D721Med (cell line): Measurements from ENCODE around the gene PDE4B.

Experiments used
- DNase-seq: peaks from one replicate; pipeline ENCODE4 v3.0.0; 2011; ENCODE audit warnings: low spot score; ENCODE audit not compliant: insufficient read length
- FAIRE-seq: peaks from 2 replicates; lab custom pipeline; 2011; peaks lifted over from hg19 to GRCh38; lab: Jason Lieb, UNC
- TF ChIP-seq, protein P1 (sequence below): IDR thresholded peaks from 2 replicates; pipeline ENCODE4 v1.5.1; 2012; ENCODE audit warnings: mild to moderate bottlenecking, control low read depth; ENCODE audit not compliant: insufficient read depth; ENCODE audit errors: missing control alignments

The PDE4B gene

GRCh38 chr1:66275601-66276023, 482.9 kb downstream of the PDE4B start:
- TF ChIP-seq, protein P1, sequence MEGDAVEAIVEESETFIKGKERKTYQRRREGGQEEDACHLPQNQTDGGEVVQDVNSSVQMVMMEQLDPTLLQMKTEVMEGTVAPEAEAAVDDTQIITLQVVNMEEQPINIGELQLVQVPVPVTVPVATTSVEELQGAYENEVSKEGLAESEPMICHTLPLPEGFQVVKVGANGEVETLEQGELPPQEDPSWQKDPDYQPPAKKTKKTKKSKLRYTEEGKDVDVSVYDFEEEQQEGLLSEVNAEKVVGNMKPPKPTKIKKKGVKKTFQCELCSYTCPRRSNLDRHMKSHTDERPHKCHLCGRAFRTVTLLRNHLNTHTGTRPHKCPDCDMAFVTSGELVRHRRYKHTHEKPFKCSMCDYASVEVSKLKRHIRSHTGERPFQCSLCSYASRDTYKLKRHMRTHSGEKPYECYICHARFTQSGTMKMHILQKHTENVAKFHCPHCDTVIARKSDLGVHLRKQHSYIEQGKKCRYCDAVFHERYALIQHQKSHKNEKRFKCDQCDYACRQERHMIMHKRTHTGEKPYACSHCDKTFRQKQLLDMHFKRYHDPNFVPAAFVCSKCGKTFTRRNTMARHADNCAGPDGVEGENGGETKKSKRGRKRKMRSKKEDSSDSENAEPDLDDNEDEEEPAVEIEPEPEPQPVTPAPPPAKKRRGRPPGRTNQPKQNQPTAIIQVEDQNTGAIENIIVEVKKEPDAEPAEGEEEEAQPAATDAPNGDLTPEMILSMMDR: no peak
- no peak for DNase-seq
- FAIRE-seq: no peak

DNA sequence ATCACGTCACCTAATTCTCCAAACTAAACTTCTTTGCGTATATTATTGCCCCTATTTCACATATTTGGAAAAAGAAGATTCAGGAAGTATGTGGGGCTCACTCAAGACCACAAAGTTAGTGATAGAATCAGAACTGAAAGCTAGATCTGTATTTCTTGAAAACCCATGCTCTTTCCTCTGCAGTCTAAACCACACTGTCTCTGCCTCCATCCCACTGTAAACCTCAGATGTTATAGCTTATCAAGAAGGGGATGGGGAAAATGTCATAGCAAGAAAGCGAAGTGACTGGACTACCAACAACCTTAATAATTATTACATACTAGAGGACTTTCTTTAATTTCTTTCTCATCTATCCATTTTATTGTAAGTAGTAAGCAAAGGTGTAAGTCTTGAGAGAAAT, 483.5 kb downstream of the PDE4B start:
- no peak for DNase-seq
- FAIRE-seq: no peak
- TF ChIP-seq, protein P1: no peak

GRCh38 chr1:66278260-66279021, 485.7 kb downstream of the PDE4B start:
- DNase-seq: no peak
- FAIRE-seq: no peak
- TF ChIP-seq, protein P1: no peak

- DNase-seq (no peak), FAIRE-seq (no peak)
These were observed 489.1 kb downstream of the PDE4B start for GRCh38 chr1:66281808-66282207.

GRCh38 chr1:66282343-66282852, 489.7 kb downstream of the PDE4B start:
- no peak for FAIRE-seq
- TF ChIP-seq, protein P1: no peak
- no peak for DNase-seq

More at GRCh38 chr1:66281808-66282207, 489.1 kb downstream of the PDE4B start:
- TF ChIP-seq, protein P1: no peak

GRCh38 chr1:66282891-66283621, 490.4 kb downstream of the PDE4B start:
- TF ChIP-seq, protein P1: no peak
- DNase-seq (no peak), FAIRE-seq (no peak)
